CD4-positive, alpha-beta T cell treated with Interleukin-15 for 4 hours (primary cell): Measurements from ENCODE around the gene PCDHGB7.
"Not testable (repeated sequence)": the region's sequence is repeated elsewhere in the genome, so short reads cannot be mapped to it uniquely, and the experiment has no call there.

Experiments used
- DNase-seq: peaks from one replicate; pipeline ENCODE4 v3.0.0-alpha.2; 2020; ENCODE audit warnings: low spot score

Gene PCDHGB7

DNA sequence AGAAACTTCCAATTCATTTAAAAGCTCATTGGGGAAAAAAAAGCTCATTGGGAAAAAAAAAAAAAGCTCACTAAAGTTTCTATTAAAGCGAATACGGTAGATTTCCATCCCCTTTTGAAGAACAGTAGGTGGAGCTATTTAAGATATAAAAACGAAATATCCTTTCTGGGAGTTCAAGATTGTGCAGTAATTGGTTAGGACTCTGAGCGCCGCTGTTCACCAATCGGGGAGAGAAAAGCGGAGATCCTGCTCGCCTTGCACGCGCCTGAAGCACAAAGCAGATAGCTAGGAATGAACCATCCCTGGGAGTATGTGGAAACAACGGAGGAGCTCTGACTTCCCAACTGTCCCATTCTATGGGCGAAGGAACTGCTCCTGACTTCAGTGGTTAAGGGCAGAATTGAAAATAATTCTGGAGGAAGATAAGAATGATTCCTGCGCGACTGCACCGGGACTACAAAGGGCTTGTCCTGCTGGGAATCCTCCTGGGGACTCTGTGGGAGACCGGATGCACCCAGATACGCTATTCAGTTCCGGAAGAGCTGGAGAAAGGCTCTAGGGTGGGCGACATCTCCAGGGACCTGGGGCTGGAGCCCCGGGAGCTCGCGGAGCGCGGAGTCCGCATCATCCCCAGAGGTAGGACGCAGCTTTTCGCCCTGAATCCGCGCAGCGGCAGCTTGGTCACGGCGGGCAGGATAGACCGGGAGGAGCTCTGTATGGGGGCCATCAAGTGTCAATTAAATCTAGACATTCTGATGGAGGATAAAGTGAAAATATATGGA lies 13.0 kb downstream of the PCDHGB7 start, which contains the start of gene PCDHGA12:
PCDHGA12 (plus strand) TSS at position 176 of the 782 bp plus-strand sequence; CDS start at position 429, 253 bp downstream.
- no peak for DNase-seq

DNA sequence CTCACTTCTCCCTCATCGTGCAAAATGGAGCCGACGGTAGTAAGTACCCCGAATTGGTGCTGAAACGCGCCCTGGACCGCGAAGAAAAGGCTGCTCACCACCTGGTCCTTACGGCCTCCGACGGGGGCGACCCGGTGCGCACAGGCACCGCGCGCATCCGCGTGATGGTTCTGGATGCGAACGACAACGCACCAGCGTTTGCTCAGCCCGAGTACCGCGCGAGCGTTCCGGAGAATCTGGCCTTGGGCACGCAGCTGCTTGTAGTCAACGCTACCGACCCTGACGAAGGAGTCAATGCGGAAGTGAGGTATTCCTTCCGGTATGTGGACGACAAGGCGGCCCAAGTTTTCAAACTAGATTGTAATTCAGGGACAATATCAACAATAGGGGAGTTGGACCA lies 13.8 kb downstream of the PCDHGB7 start:
- no peak for DNase-seq

GRCh38 chr5:141432308-141432707 lies 14.8 kb downstream of the PCDHGB7 start:
- DNase-seq = not testable (repeated sequence)

GRCh38 chr5:141432726-141433125 lies 15.2 kb downstream of the PCDHGB7 start:
- DNase-seq = not testable (repeated sequence)

GRCh38 chr5:141434006-141434405 lies 16.5 kb downstream of the PCDHGB7 start:
- DNase-seq = no peak

GRCh38 chr5:141437221-141437620 lies 19.7 kb downstream of the PCDHGB7 start:
- no peak for DNase-seq

DNA sequence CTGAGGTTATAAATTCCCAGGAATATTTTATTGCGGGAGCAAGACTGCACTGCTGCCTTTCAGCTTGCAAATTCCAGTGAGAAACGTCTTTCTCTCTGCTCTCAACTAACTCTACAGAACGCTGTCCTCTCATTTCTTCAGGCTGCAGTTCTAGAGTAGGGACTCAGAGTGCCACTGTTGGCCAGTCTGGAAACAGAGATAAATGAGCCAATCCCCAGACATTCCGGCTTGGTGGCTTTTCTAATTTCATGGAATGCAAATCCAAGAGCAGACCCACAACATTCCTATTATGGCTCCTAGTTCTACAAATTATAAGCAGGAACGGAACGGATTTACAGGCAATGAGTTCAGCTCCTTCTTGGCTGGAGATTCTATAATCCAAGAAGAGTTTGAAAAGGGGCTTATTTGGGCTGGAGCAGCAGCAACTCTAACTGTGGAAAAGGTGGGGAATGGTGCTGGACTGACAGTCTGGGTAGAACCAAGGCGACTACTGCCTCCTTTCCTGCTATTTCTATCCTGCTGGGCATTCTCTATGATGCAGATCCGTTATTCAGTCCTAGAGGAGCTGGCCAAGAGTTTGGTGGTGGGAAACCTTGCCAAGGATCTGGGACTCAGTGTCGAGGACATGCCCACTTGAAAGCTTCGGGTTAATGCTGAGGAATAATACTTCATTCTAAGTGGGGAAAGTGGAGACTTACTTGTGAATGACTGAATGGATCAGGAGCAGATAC lies 22.1 kb downstream of the PCDHGB7 start:
- DNase-seq = no peak

- DNase-seq = no peak
These were observed 22.9 kb downstream of the PCDHGB7 start for GRCh38 chr5:141440341-141440740.

DNA sequence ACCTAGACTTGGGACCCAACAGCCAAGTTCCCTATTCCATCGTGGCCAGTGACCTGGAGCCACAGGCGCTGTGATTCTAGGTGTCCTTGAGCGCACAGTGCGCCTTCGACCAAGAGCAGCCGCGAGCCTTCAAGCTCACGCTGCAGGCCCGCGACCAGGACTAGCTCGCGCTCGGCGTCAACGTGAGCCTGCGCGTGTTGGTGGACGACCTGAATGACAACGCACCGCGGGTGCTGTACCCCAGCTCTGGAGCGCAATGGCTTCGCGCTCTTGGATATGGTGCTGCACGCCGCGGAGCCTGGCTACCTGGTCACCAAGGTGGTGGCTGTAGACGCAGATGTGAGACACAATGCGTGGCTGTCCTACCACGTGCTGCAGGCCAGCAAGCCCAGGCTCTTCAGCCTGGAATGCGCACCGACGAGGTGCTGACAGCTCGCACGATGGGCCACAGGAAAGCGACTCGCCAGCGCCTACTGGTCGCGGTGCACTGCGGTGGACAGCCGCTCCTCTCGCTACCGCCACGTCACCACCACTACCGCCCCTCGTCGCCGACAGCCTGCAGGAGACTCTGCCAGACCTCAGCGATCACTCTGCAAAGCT lies 24.2 kb downstream of the PCDHGB7 start:
- DNase-seq = no peak

DNA sequence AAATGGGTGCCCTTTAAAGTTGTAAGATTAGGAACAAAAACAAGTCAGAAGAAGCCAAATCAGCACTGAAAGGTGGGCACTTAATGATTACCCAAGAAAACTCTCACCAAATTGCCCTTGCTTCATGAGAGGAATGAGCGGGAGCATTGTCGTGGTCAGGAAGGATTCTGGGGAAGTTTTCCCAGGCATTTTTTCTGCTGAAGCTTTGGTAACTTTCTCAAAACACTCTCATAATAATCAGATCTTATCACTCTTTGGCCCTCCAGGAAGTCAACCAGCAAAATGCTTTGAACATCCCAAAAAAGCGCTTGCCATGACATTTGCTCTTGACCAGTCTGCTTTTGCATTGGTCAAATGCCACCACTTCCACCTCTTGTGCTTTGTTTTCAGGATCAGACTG lies 47.9 kb downstream of the PCDHGB7 start:
- DNase-seq = no peak
